HL-60 (cell line): ENCODE data around the gene KLRC3.

ENCODE experiments used
- GABPA ChIP-seq: IDR thresholded peaks from 2 replicates; pipeline ENCODE4 v1.6.1; 2012; ENCODE audit warnings: low read depth
- POLR2AphosphoS5 ChIP-seq: IDR thresholded peaks from 2 replicates; pipeline ENCODE4 v1.6.1; 2012; ENCODE audit warnings: low read depth
- SPI1 ChIP-seq: IDR thresholded peaks from 2 replicates; pipeline ENCODE4 v1.6.1; 2012; ENCODE audit warnings: low read depth, mild to moderate bottlenecking, borderline replicate concordance
- TF ChIP-seq, protein P1 (sequence below): IDR thresholded peaks from one replicate; pipeline ENCODE4 v1.5.1; 2011; ENCODE audit warnings: low read length, control low read depth, inconsistent platforms; ENCODE audit not compliant: insufficient read depth
- TF ChIP-seq, protein P2 (sequence below): IDR thresholded peaks from 2 replicates; pipeline ENCODE4 v1.6.1; 2012; ENCODE audit warnings: low read depth; ENCODE audit not compliant: insufficient replicate concordance

DNA sequence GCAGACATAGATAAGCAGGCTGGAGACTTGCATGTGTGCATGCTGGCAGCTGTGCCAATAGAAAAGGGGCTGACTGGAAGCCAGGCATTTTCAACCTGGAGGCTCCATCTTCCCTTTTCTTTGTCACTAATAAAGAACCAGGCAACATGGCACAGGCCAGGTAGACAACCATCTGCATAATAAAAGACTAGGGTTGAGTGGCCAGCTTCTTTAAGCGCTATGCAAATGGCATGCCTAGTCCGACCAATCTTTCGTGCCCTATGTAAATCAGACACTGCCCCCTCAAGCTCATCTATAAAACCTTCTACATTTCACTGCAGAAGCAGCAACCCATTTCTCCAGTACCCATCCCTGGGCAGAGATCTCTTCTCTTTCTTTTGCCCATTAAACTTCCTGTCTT is 37.4 kb upstream of the KLRC3 start:
- TF ChIP-seq, protein P1, sequence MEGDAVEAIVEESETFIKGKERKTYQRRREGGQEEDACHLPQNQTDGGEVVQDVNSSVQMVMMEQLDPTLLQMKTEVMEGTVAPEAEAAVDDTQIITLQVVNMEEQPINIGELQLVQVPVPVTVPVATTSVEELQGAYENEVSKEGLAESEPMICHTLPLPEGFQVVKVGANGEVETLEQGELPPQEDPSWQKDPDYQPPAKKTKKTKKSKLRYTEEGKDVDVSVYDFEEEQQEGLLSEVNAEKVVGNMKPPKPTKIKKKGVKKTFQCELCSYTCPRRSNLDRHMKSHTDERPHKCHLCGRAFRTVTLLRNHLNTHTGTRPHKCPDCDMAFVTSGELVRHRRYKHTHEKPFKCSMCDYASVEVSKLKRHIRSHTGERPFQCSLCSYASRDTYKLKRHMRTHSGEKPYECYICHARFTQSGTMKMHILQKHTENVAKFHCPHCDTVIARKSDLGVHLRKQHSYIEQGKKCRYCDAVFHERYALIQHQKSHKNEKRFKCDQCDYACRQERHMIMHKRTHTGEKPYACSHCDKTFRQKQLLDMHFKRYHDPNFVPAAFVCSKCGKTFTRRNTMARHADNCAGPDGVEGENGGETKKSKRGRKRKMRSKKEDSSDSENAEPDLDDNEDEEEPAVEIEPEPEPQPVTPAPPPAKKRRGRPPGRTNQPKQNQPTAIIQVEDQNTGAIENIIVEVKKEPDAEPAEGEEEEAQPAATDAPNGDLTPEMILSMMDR: no peak
- TF ChIP-seq POLR2AphosphoS5: no peak
- TF ChIP-seq, protein P2, sequence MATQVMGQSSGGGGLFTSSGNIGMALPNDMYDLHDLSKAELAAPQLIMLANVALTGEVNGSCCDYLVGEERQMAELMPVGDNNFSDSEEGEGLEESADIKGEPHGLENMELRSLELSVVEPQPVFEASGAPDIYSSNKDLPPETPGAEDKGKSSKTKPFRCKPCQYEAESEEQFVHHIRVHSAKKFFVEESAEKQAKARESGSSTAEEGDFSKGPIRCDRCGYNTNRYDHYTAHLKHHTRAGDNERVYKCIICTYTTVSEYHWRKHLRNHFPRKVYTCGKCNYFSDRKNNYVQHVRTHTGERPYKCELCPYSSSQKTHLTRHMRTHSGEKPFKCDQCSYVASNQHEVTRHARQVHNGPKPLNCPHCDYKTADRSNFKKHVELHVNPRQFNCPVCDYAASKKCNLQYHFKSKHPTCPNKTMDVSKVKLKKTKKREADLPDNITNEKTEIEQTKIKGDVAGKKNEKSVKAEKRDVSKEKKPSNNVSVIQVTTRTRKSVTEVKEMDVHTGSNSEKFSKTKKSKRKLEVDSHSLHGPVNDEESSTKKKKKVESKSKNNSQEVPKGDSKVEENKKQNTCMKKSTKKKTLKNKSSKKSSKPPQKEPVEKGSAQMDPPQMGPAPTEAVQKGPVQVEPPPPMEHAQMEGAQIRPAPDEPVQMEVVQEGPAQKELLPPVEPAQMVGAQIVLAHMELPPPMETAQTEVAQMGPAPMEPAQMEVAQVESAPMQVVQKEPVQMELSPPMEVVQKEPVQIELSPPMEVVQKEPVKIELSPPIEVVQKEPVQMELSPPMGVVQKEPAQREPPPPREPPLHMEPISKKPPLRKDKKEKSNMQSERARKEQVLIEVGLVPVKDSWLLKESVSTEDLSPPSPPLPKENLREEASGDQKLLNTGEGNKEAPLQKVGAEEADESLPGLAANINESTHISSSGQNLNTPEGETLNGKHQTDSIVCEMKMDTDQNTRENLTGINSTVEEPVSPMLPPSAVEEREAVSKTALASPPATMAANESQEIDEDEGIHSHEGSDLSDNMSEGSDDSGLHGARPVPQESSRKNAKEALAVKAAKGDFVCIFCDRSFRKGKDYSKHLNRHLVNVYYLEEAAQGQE: no peak
- no peak for TF ChIP-seq GABPA
- TF ChIP-seq SPI1: no peak
